Lower leg skin (tissue), 4 donors: Measurements from ENCODE around the gene CT47C1. TPM values are rescaled to one million over a fixed set of nuclear protein-coding genes. Genes with fewer than 3 reads are reported as not detected.
A peak's percentile ranks its signal among the peaks of the same experiment; 100 is the strongest.

Experiments
- DNase-seq, 2 donors: peaks; one replicate each; pipeline ENCODE4 v3.0.0-alpha.2; 2019; ENCODE audit warnings: low spot score in 2 of 2
- H3K4me3 ChIP-seq: fragments of 200-600 bp; sonication (generic); 2 replicates; pipeline ENCODE4 v1.5.1; 2017; ENCODE audit warnings: mild to moderate bottlenecking, low read depth; ENCODE audit not compliant: poor library complexity, severe bottlenecking
- CTCF ChIP-seq, 3 donors: fragments of 450-650 bp; IDR thresholded peaks; one replicate each; pipeline ENCODE4 v1.5.1; 2016; ENCODE audit warnings: antibody characterized with exemption in 3 of 3, mild to moderate bottlenecking in 3 of 3, moderate library complexity in 2 of 3
- POLR2A ChIP-seq, 2 donors: fragments of 450-650 bp; IDR thresholded peaks; one replicate each; pipeline ENCODE4 v1.6.1; 2016 to 2017; ENCODE audit warnings: antibody characterized with exemption in 2 of 2, mild to moderate bottlenecking in 1 of 2, moderate library complexity in 1 of 2
- WGBS, 2 donors: methylation state at CpG; one replicate each; pipeline ENCODE4 v1.1.5; 2018; 5-methylcytosine and 5-hydroxymethylcytosine counted together
- intact Hi-C: fragments of 100-400 bp; cut with DNase I; formaldehyde crosslinking; loops from one replicate; pipeline ENCODE4 v1.15.0; 2023; ENCODE audit warnings: low total_unique reads
- total RNA-seq, 4 donors: library from RNA; depleted of rRNA; stranded (reverse); fragments of >200 nt; gene quantifications; one replicate each; pipeline ENCODE4 v1.1.0, GENCODE V29; 2016

Gene CT47C1
- total RNA-seq, 4 donors from 2014 or later: not detected

DNA sequence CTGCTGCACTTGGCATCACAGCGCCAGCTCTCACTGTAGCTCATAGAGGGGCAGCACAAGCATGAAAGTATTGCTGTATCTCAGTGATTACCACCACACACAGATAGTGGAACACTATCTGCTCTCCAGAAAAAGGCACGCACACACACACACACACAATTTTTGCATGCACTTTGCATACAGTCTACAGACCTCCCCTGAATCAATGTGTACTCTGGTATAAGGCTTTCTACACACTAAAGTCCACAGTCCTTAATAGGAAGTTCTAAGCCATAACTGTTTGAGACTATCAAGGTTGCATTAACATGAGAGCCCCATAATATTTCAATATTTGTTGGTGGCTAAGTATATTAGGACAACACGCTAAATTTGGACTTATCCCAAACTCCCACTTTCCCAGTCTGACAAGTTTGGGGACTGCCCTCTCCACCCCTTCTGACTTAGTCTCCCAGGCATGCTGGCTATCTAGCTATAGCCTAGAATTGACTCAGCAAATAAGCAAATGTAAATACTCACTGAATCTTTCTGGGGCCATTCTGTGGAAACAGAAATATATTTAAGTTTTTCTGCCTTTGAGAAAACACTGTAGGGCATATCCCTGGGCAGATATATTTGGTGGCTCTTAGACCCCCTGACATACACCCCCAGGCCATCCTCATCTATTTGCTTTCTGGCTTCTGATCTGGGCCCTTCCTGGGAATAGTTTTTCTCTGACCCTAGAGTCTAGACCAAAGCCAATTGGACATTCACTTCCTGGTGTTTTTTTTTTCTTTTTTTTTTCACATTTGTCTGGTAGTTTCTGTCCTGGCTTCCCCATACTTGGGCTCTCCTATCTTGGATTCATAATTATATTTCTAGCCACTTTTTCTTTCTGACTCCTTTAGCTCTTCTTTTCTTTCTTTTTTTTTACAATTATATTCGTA, 36.4 kb upstream of the CT47C1 start:
- 82 to 87% methylated on average over 4 of the region's 4 CpGs for WGBS, 2 donors
- TF ChIP-seq CTCF (IDR thresholded peaks at IDR 0.05) (no peak), POLR2A (IDR thresholded peaks at IDR 0.05) (no peak)
- intact Hi-C loops: no loop called here
- no peak overlapping the region for H3K4me3 ChIP-seq
- no peak for DNase-seq

DNA sequence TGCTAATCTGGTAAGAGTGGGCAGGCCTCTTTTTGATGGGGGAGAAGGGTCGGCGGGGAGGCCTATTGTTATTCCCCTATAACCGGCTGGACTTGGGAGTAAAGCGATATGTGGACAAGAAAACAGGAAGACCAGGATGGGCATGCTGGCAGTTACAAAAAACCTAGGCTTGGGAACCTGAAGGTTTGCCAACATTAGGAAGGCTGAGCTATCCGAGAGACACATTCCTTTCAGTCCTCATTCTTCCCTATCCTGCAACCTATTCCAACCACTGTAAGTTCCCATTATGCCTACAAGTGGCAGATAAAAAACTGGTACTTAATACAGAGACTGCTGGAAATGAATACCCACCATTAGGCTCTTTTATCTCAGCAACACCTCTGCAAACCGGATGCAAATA, 32.4 kb upstream of the CT47C1 start:
- no peak for DNase-seq
- WGBS, 2 donors: 61 to 66% methylated on average over 6 of the region's 6 CpGs
- H3K4me3 ChIP-seq: no peak overlapping the region
- intact Hi-C loops: no loop called here
- TF ChIP-seq POLR2A (IDR thresholded peaks at IDR 0.05) (no peak), CTCF (IDR thresholded peaks at IDR 0.05) (no peak)

DNA sequence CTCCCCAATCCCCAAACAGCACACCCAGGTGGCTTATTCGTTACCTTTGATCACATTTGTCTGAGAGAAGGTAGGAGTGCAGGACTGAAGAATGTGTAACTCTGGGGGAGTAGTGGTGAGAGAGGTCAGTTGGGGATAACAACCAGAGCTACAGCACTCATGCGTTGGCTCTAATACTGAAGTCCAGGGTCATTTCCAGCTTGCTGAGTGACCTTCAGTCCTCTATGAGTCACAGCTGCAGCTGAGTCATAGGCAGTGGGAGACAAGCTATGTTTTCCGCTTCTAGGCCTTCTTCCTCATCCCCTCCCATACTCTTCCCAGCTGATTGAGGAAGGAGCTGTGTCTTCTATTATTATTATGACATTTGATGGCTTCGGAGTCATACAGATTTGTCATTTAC, 31.6 kb upstream of the CT47C1 start:
- DNase-seq: peak in 1 of 2 donors; percentile 43
- no peak overlapping the region for H3K4me3 ChIP-seq
- TF ChIP-seq CTCF (IDR thresholded peaks at IDR 0.05): no peak
- TF ChIP-seq POLR2A (IDR thresholded peaks at IDR 0.05): no peak
- WGBS, 2 donors: 42 to 46% methylated on average over 4 of the region's 4 CpGs
- intact Hi-C loops: no loop called here

DNA sequence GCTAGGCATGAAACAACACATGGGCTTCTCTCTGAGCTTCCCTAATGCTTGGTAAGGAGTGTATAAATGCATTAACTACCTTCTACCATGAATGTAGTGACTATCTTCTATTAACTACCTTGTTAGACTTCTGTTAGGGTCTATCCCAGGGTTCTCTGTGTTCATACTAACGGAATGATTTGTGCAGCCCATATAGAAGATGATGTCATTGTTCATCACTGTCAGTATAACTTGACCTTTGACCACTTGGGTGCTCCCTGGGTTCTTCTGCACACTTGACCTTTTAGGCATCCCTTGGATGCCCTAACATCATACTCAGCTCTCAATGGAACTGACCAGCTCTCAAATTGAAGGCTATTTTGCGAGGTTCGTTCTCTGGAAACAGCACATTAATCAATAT, 30.8 kb upstream of the CT47C1 start:
- no peak for DNase-seq
- H3K4me3 ChIP-seq: no peak overlapping the region
- intact Hi-C loops: no loop called here
- TF ChIP-seq CTCF (IDR thresholded peaks at IDR 0.05) (no peak), POLR2A (IDR thresholded peaks at IDR 0.05) (no peak)
- WGBS, 2 donors: 75 to 92% methylated on average over 3 of the region's 3 CpGs

DNA sequence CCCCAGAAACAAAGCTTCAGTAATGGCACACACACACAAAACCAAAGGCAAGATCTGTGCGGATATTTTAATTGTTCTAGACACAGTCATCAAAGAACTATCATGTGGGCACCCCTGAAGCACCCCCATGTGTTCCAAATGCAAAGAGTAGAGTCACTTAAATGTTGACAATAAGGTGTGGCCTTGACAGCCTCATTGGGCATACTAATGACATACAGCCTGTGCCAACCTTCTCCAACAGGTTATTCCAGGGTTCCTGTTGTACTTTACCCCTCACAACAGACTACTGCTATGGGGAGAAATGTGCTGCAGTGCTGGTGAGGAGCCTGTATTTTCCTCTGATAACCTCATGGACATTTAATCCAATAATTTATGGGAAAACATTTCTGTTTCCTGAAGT, 29.8 kb upstream of the CT47C1 start:
- H3K4me3 ChIP-seq: no peak overlapping the region
- 73 to 78% methylated on average over 1 of the region's 1 CpG for WGBS, 2 donors
- TF ChIP-seq CTCF (IDR thresholded peaks at IDR 0.05) (no peak), POLR2A (IDR thresholded peaks at IDR 0.05) (no peak)
- intact Hi-C loops: no loop called here
- DNase-seq: no peak
